Smooth muscle cell (in vitro differentiated cells): ENCODE measurements around the gene SYNPO2. TPM values are rescaled to one million over a fixed set of nuclear protein-coding genes. Genes with fewer than 3 reads are reported as not detected.

Source experiments
- DNase-seq: peaks from one replicate; lab custom pipeline; 2025; ENCODE audit not compliant: unreplicated experiment; lab: John Stamatoyannopoulos, UW
- H2AFZ ChIP-seq: fragments of 200-600 bp; sonication (generic); 2 replicates; pipeline ENCODE4 v1.6.0; 2016; ENCODE audit warnings: antibody characterized with exemption, low read depth, mild to moderate bottlenecking
- H3F3A ChIP-seq: fragments of 200-600 bp; sonication (generic); 2 replicates; pipeline ENCODE4 v1.6.0; 2017; ENCODE audit warnings: antibody characterized with exemption, low read depth
- H3K27ac ChIP-seq: fragments of 200-600 bp; sonication (generic); 2 replicates; pipeline ENCODE4 v1.5.1; 2016; ENCODE audit warnings: low read depth, mild to moderate bottlenecking
- H3K27me3 ChIP-seq: fragments of 200-600 bp; sonication (generic); 2 replicates; pipeline ENCODE4 v1.6.1; 2016; ENCODE audit warnings: low read depth, mild to moderate bottlenecking
- H3K36me3 ChIP-seq: fragments of 200-600 bp; sonication (generic); 2 replicates; pipeline ENCODE4 v1.5.1; 2016; ENCODE audit warnings: low read depth
- H3K4me1 ChIP-seq: fragments of 200-600 bp; sonication (generic); 2 replicates; pipeline ENCODE4 v1.5.1; 2016; ENCODE audit warnings: low read depth
- H3K4me2 ChIP-seq: fragments of 200-600 bp; sonication (generic); 2 replicates; pipeline ENCODE4 v1.6.0; 2016; ENCODE audit warnings: mild to moderate bottlenecking
- H3K4me3 ChIP-seq: fragments of 200-600 bp; sonication (generic); 2 replicates; pipeline ENCODE4 v1.5.1; 2016; ENCODE audit warnings: mild to moderate bottlenecking
- H3K79me2 ChIP-seq: fragments of 200-600 bp; sonication (generic); 2 replicates; pipeline ENCODE4 v1.6.0; 2016; ENCODE audit warnings: low read depth, mild to moderate bottlenecking
- H3K9ac ChIP-seq: fragments of 200-600 bp; sonication (generic); 2 replicates; pipeline ENCODE4 v1.6.0; 2016; ENCODE audit warnings: low read depth
- H3K9me3 ChIP-seq: fragments of 200-600 bp; sonication (generic); replicated peaks from 2 replicates; pipeline ENCODE4 v1.5.1; 2016; ENCODE audit warnings: low read depth
- H4K20me1 ChIP-seq: fragments of 200-600 bp; sonication (generic); 2 replicates; pipeline ENCODE4 v1.6.0; 2016; ENCODE audit warnings: low read depth
- WGBS: methylation state at CpG from one replicate; pipeline ENCODE4 v1.1.7; 2016; ENCODE audit warnings: low lambda C conversion rate; 5-methylcytosine and 5-hydroxymethylcytosine counted together
- polyA plus RNA-seq: library from polyadenylated mRNA; unstranded; fragments of >200 nt; fragmentation: Nextera tagmentation; extraction: Ambion mirVana; gene quantifications from 2 replicates; pipeline ENCODE4 v1.2.1, GENCODE V29; 2016
- total RNA-seq: library from RNA; depleted of rRNA; stranded (reverse); fragments of >200 nt; gene quantifications from 2 replicates; pipeline ENCODE4 v1.2.3, GENCODE V29; 2014
- TF ChIP-seq, protein P1 (sequence below): fragments of 200-600 bp; sonication (generic); IDR thresholded peaks from 2 replicates; pipeline ENCODE4 v1.5.1; 2017; ENCODE audit warnings: borderline replicate concordance, mild to moderate bottlenecking, antibody characterized with exemption; ENCODE audit not compliant: insufficient read depth, poor library complexity, severe bottlenecking

SYNPO2 gene
- total and polyA plus RNA-seq, 2 experiments from 2014 or later: 0.08 to 4.5 TPM

DNA sequence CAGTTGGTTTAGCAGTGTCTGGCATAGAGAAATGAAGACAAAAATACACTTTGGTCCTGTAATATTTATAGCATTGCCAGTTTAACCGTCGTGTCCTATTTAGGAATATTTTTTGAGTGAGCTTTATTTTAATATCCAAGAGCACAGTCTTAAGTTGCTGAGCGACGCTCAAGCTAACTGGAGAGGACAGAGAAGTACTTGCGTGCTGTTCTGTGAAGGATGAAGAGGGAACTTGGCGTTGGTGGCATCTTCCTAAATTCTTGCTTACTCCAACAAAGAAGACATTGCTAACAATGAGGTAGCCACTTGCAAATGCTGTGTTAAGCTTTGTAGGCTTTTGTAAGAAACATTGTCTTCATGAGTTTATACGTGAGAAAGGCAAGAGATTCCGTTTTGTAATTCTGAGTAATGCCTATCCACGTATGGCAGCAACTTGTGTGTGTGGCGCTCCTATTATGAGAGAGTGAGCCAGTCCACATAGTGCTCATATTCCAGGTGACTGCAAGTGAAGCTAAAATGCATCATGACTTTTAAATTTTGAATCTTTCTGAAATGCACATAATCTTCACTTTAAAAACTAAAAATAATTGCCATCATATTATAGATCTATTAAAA, 50.6 kb downstream of the SYNPO2 start:
- Histone ChIP-seq H3F3A (no peaks in the 10 kb centered on the region), H3K79me2 (no peaks in the 10 kb centered on the region), H2AFZ (no peak overlapping the region), H3K27ac (no peak overlapping the region), H3K27me3 (no peaks in the 10 kb centered on the region), H3K9ac (no peak overlapping the region), H3K4me3 (no peak overlapping the region), H3K4me1 (peaks cover 6% of the 10 kb centered on the region), H3K4me2 (no peak overlapping the region), H3K36me3 (no peaks in the 10 kb centered on the region), H4K20me1 (no peaks in the 10 kb centered on the region), H3K9me3 (no peaks in the 10 kb centered on the region)
- DNase-seq: no peak
- TF ChIP-seq, protein P1, sequence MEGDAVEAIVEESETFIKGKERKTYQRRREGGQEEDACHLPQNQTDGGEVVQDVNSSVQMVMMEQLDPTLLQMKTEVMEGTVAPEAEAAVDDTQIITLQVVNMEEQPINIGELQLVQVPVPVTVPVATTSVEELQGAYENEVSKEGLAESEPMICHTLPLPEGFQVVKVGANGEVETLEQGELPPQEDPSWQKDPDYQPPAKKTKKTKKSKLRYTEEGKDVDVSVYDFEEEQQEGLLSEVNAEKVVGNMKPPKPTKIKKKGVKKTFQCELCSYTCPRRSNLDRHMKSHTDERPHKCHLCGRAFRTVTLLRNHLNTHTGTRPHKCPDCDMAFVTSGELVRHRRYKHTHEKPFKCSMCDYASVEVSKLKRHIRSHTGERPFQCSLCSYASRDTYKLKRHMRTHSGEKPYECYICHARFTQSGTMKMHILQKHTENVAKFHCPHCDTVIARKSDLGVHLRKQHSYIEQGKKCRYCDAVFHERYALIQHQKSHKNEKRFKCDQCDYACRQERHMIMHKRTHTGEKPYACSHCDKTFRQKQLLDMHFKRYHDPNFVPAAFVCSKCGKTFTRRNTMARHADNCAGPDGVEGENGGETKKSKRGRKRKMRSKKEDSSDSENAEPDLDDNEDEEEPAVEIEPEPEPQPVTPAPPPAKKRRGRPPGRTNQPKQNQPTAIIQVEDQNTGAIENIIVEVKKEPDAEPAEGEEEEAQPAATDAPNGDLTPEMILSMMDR: no peak
- WGBS: 94% methylated on average over 10 of the region's 10 CpGs

DNA sequence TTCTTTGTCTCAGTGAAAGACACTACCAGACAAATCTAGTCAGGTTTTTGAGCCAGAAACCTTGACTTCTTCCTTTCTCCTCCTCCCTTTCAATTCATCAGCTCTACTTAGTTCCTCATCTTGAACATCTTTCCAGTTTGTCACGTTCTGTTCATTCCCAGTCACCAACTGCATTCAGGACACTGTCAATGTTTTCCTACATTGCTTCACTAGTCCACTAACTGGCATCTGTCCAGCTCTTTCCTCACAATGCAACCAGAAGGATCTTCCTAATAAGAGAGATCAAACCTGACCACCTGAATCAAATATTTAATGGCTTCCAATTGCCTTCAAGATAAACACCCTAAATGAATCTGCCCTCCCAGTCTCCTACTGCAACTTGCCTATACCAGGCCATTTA, 52.5 kb downstream of the SYNPO2 start:
- Histone ChIP-seq H3K27ac (peak overlapping the region; percentile 77), H3K9me3 (no peaks in the 10 kb centered on the region), H3K79me2 (no peaks in the 10 kb centered on the region), H2AFZ (peak overlapping the region; percentile 18), H3F3A (no peaks in the 10 kb centered on the region), H3K9ac (no peak overlapping the region), H3K4me2 (peak overlapping the region; percentile 74), H3K27me3 (no peaks in the 10 kb centered on the region), H3K36me3 (no peaks in the 10 kb centered on the region), H4K20me1 (no peaks in the 10 kb centered on the region), H3K4me3 (no peak overlapping the region), H3K4me1 (peaks cover 6% of the 10 kb centered on the region)
- DNase-seq: no peak
- TF ChIP-seq, protein P1: no peak
- WGBS: 43% methylated on average over 1 of the region's 1 CpG

DNA sequence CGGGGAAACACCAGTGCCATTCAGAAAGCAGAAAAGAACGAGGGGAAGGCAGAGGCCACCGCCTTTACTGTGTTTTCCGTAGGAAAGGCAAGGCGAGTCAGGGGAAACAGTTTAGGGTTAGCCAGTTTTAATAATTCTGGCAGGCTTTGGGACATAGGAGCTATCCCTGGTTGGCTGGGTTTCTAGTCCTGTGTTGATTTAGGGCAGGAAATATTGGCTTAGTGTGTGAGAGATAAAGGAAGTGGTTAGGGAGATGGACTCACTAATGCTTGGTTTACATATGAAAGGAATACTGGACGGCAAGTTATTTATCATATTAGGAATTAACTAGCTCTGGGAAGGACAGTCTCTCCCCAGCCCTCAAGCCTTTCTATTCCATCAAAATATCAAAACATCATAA, 53.1 kb downstream of the SYNPO2 start:
- H3K4me3 ChIP-seq: peak overlapping the region; percentile 12
- H3K9ac ChIP-seq: peak overlapping the region; percentile 37
- peak overlapping the region; percentile 18 for H2AFZ ChIP-seq
- no peaks in the 10 kb centered on the region for H3K9me3 ChIP-seq
- 25% methylated on average over 6 of the region's 6 CpGs for WGBS
- TF ChIP-seq, protein P1: no peak
- H3K27ac ChIP-seq: peak overlapping the region; percentile 77
- no peaks in the 10 kb centered on the region for H4K20me1 ChIP-seq
- H3K79me2 ChIP-seq: no peaks in the 10 kb centered on the region
- no peak for DNase-seq
- peak overlapping the region; percentile 74 for H3K4me2 ChIP-seq
- H3K4me1 ChIP-seq: peaks cover 6% of the 10 kb centered on the region
- H3K36me3 ChIP-seq: no peaks in the 10 kb centered on the region
- H3F3A ChIP-seq: no peaks in the 10 kb centered on the region
- H3K27me3 ChIP-seq: no peaks in the 10 kb centered on the region

GRCh38 chr4:118942465-118942864, 53.8 kb downstream of the SYNPO2 start:
- Histone ChIP-seq H2AFZ (no peak overlapping the region), H3K4me1 (peaks cover 6% of the 10 kb centered on the region), H3K4me2 (peak overlapping the region; percentile 74), H3F3A (no peaks in the 10 kb centered on the region), H4K20me1 (no peaks in the 10 kb centered on the region), H3K79me2 (no peaks in the 10 kb centered on the region), H3K36me3 (no peaks in the 10 kb centered on the region), H3K27me3 (no peaks in the 10 kb centered on the region), H3K9me3 (no peaks in the 10 kb centered on the region), H3K27ac (peak overlapping the region; percentile 77), H3K4me3 (no peak overlapping the region), H3K9ac (peak overlapping the region; percentile 37)
- WGBS: 15% methylated on average over 1 of the region's 1 CpG
- TF ChIP-seq, protein P1: no peak
- no peak for DNase-seq
